ENCODE data around the gene PHACTR1.

DNA sequence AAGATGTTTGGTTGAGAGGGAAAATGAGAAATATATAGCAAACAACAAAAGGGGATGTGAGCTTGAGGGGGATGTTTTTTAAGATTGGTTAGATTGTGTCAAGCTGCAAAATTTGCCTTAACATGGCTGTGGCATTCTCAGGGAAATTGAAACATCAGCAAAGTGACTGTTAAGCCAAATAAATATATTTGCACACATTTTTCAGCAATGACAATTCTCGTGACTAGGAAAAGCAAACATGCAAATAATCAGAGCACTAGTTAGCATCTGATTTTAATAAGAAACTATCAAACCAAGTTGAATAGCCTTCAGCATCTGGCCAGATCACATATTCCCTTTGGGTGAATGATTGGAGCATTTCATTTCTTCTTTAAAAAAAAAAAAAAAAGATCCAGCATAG, 349.0 kb downstream of the PHACTR1 start:
- TF ChIP-seq, protein P1, sequence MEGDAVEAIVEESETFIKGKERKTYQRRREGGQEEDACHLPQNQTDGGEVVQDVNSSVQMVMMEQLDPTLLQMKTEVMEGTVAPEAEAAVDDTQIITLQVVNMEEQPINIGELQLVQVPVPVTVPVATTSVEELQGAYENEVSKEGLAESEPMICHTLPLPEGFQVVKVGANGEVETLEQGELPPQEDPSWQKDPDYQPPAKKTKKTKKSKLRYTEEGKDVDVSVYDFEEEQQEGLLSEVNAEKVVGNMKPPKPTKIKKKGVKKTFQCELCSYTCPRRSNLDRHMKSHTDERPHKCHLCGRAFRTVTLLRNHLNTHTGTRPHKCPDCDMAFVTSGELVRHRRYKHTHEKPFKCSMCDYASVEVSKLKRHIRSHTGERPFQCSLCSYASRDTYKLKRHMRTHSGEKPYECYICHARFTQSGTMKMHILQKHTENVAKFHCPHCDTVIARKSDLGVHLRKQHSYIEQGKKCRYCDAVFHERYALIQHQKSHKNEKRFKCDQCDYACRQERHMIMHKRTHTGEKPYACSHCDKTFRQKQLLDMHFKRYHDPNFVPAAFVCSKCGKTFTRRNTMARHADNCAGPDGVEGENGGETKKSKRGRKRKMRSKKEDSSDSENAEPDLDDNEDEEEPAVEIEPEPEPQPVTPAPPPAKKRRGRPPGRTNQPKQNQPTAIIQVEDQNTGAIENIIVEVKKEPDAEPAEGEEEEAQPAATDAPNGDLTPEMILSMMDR (IDR thresholded peaks at IDR 0.05), result no peak
- no peak for TF ChIP-seq SIN3A (IDR thresholded peaks at IDR 0.05; ENCODE audit: borderline replicate concordance, insufficient read depth, low read depth, low read length)
